ENCODE results near the gene SAE1. TPM values are rescaled to one million over a fixed set of nuclear protein-coding genes. Genes with fewer than 3 reads are reported as not detected.
A peak's percentile ranks its signal among the peaks of the same experiment; 100 is the strongest.

Gene SAE1
- total and polyA plus RNA-seq, 2 experiments from 2014 or later = 115 to 236 TPM

DNA sequence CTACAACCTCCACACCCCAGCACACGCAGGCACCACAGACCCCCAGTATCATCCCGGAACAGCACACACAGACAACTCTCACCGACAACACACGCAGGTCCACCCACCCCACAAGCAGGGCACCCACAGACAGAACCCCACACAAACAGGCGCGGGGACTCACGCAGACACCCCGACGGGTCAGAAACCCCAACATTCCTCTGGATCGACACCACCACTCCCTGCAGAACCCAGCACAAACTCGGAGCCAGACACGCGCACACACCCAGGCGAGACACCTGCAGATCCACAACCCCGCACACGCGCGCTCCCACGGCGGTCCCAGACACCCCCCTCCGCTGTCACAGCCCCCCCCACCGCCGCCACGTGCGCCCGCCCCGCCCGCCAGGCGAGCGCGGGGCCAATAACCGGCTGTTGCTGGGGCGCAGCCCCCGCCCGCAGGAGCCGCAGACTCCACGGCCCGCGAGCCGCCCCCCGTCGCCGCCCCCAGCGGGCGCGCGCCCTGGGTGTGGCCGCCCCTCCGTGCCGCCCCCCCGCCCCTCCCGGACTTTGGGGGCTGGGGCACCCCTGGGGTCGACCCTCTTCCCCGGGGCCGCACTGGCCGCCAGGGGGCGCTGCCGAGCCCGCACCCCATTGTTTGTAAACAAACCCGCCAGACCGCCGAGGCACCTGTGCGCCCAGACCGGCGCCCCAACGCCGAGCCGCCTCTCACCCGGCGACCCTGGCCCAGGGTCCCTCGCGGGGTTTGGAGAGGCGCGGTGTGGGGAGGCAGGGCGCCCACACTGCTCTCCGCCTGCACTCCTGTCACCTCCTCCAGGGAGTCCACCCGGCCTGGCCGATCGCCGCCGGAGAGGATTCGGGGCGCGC is 99.7 kb downstream of the SAE1 start:
- Histone ChIP-seq H4K20me1 (replicated peaks; ENCODE audit: insufficient read depth) (no peaks in the 10 kb centered on the region; the same call in 1 of the 2 replicates), H2AFZ (no peak overlapping the region), H3K79me2 (replicated peaks; ENCODE audit: insufficient read depth) (peaks cover 24% of the 10 kb centered on the region), H3K4me3 (peak overlapping the region; percentile 96), H3K36me3 (ENCODE audit: insufficient read depth) (no peaks in the 10 kb centered on the region; the same call in 1 of the 2 replicates), H3F3A (replicated peaks; ENCODE audit: low read depth) (peaks cover 30% of the 10 kb centered on the region), H3K9me2 (ENCODE audit: insufficient read depth) (no peaks in the 10 kb centered on the region), H3K4me2 (peak overlapping the region; percentile 95), H3K4me1 (ENCODE audit: insufficient read depth) (peaks cover 37% of the 10 kb centered on the region), H3K27ac (ENCODE audit: low read depth) (no peak overlapping the region), H3K27me3 (ENCODE audit: insufficient read depth) (peaks cover 11% of the 10 kb centered on the region)
- DNase-seq (ENCODE audit: low spot score) (peak; percentile 76), ATAC-seq (peak; percentile 1; the same call in 2 of the 3 replicates)
- no peak for TF ChIP-seq NANOG (IDR thresholded peaks at IDR 0.05; ENCODE audit: borderline replicate concordance)
- TF ChIP-seq, protein P1, sequence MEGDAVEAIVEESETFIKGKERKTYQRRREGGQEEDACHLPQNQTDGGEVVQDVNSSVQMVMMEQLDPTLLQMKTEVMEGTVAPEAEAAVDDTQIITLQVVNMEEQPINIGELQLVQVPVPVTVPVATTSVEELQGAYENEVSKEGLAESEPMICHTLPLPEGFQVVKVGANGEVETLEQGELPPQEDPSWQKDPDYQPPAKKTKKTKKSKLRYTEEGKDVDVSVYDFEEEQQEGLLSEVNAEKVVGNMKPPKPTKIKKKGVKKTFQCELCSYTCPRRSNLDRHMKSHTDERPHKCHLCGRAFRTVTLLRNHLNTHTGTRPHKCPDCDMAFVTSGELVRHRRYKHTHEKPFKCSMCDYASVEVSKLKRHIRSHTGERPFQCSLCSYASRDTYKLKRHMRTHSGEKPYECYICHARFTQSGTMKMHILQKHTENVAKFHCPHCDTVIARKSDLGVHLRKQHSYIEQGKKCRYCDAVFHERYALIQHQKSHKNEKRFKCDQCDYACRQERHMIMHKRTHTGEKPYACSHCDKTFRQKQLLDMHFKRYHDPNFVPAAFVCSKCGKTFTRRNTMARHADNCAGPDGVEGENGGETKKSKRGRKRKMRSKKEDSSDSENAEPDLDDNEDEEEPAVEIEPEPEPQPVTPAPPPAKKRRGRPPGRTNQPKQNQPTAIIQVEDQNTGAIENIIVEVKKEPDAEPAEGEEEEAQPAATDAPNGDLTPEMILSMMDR (conservative IDR thresholded peaks at IDR 0.05; ENCODE audit: low read depth in 2 of 2) = peak; percentile 57 to 76
- TF ChIP-seq POLR2AphosphoS5 (IDR thresholded peaks at IDR 0.05; ENCODE audit: low read depth) = 0 out of 2 replicates have a peak, but pooled peaks have one; percentile 7
- peaks cover 5% of the 10 kb centered on the region for H3K36me3 Mint-ChIP-seq (ENCODE audit: low read depth)
- H3K9me3 Mint-ChIP-seq = peaks cover 1% of the 10 kb centered on the region; the same call in 1 of the 3 replicates
- H3K4me3 Mint-ChIP-seq = peak overlapping the region; percentile 53; the same call in 2 of the 3 replicates
- peaks cover 22% of the 10 kb centered on the region for H3K4me1 Mint-ChIP-seq
- peaks cover 25% of the 10 kb centered on the region for H3K27me3 Mint-ChIP-seq (ENCODE audit: insufficient read depth, low read depth, poor library complexity)
- H3K27ac Mint-ChIP-seq = no peak overlapping the region

DNA sequence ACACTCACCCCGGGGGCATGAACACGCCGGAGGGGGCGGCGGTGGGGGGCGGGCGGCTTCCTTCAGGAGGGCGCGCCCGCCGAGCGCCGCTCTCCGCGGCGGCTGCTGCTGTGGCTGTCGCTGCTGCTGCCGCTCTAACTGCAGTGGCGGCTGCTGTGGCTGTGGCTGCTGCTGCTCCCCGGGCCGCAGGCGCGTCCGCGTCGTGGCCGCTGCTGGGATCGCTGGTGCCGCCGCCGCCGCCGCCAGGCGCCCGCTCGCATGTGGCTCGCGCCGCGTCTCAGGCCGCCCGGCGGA is 100.2 kb downstream of the SAE1 start, which contains the start of gene BBC3:
BBC3 (minus strand) TSS at position 279 of the 294 bp plus-strand sequence. CDS start 2,768 bp downstream, outside the sequence.
- no peaks in the 10 kb centered on the region for H3K9me2 ChIP-seq (ENCODE audit: insufficient read depth)
- H3K4me1 ChIP-seq (ENCODE audit: insufficient read depth) = peaks cover 33% of the 10 kb centered on the region
- peak; percentile 4; the same call in 1 of the 2 replicates for TF ChIP-seq POLR2AphosphoS5 (IDR thresholded peaks at IDR 0.05; ENCODE audit: low read depth)
- TF ChIP-seq ZNF331 (CRISPR knock-in tag; IDR thresholded peaks at IDR 0.05; ENCODE audit: low read depth) = no peak
- TF ChIP-seq JUNB (IDR thresholded peaks at IDR 0.05; ENCODE audit: unreplicated experiment) = no peak
- TF ChIP-seq, protein P2, sequence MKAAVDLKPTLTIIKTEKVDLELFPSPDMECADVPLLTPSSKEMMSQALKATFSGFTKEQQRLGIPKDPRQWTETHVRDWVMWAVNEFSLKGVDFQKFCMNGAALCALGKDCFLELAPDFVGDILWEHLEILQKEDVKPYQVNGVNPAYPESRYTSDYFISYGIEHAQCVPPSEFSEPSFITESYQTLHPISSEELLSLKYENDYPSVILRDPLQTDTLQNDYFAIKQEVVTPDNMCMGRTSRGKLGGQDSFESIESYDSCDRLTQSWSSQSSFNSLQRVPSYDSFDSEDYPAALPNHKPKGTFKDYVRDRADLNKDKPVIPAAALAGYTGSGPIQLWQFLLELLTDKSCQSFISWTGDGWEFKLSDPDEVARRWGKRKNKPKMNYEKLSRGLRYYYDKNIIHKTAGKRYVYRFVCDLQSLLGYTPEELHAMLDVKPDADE (IDR thresholded peaks at IDR 0.05) = no peak
- no peak for TF ChIP-seq STAT1 (IDR thresholded peaks at IDR 0.05; ENCODE audit: unreplicated experiment)
- TF ChIP-seq CREB1 (CRISPR knock-in tag; IDR thresholded peaks at IDR 0.05; ENCODE audit: low read depth) = no peak
- TF ChIP-seq, protein P3, sequence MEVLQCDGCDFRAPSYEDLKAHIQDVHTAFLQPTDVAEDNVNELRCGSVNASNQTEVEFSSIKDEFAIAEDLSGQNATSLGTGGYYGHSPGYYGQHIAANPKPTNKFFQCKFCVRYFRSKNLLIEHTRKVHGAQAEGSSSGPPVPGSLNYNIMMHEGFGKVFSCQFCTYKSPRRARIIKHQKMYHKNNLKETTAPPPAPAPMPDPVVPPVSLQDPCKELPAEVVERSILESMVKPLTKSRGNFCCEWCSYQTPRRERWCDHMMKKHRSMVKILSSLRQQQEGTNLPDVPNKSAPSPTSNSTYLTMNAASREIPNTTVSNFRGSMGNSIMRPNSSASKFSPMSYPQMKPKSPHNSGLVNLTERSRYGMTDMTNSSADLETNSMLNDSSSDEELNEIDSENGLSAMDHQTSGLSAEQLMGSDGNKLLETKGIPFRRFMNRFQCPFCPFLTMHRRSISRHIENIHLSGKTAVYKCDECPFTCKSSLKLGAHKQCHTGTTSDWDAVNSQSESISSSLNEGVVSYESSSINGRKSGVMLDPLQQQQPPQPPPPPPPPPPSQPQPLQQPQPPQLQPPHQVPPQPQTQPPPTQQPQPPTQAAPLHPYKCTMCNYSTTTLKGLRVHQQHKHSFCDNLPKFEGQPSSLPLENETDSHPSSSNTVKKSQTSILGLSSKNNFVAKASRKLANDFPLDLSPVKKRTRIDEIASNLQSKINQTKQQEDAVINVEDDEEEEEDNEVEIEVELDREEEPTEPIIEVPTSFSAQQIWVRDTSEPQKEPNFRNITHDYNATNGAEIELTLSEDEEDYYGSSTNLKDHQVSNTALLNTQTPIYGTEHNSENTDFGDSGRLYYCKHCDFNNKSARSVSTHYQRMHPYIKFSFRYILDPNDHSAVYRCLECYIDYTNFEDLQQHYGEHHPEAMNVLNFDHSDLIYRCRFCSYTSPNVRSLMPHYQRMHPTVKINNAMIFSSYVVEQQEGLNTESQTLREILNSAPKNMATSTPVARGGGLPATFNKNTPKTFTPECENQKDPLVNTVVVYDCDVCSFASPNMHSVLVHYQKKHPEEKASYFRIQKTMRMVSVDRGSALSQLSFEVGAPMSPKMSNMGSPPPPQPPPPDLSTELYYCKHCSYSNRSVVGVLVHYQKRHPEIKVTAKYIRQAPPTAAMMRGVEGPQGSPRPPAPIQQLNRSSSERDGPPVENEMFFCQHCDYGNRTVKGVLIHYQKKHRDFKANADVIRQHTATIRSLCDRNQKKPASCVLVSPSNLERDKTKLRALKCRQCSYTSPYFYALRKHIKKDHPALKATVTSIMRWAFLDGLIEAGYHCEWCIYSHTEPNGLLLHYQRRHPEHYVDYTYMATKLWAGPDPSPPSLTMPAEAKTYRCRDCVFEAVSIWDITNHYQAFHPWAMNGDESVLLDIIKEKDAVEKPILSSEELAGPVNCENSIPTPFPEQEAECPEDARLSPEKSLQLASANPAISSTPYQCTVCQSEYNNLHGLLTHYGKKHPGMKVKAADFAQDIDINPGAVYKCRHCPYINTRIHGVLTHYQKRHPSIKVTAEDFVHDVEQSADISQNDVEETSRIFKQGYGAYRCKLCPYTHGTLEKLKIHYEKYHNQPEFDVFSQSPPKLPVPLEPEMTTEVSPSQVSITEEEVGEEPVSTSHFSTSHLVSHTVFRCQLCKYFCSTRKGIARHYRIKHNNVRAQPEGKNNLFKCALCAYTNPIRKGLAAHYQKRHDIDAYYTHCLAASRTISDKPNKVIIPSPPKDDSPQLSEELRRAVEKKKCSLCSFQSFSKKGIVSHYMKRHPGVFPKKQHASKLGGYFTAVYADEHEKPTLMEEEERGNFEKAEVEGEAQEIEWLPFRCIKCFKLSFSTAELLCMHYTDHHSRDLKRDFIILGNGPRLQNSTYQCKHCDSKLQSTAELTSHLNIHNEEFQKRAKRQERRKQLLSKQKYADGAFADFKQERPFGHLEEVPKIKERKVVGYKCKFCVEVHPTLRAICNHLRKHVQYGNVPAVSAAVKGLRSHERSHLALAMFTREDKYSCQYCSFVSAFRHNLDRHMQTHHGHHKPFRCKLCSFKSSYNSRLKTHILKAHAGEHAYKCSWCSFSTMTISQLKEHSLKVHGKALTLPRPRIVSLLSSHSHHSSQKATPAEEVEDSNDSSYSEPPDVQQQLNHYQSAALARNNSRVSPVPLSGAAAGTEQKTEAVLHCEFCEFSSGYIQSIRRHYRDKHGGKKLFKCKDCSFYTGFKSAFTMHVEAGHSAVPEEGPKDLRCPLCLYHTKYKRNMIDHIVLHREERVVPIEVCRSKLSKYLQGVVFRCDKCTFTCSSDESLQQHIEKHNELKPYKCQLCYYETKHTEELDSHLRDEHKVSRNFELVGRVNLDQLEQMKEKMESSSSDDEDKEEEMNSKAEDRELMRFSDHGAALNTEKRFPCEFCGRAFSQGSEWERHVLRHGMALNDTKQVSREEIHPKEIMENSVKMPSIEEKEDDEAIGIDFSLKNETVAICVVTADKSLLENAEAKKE (CRISPR knock-in tag; IDR thresholded peaks at IDR 0.05) = no peak
- no peaks in the 10 kb centered on the region for H3K9me3 Mint-ChIP-seq
- H3K27me3 Mint-ChIP-seq (ENCODE audit: insufficient read depth, low read depth, poor library complexity) = peaks cover 21% of the 10 kb centered on the region
- H3K79me2 ChIP-seq (replicated peaks; ENCODE audit: insufficient read depth) = peaks cover 24% of the 10 kb centered on the region
- H3K4me2 ChIP-seq = peak within 1 kb of the TSS; percentile 95
- peak within 1 kb of the TSS; percentile 71 for H3K4me3 Mint-ChIP-seq
- ATAC-seq (peak; percentile 0; the same call in 2 of the 3 replicates), DNase-seq (ENCODE audit: low spot score) (no peak)
- no peaks in the 10 kb centered on the region; the same call in 1 of the 2 replicates for H4K20me1 ChIP-seq (replicated peaks; ENCODE audit: insufficient read depth)
- peak within 1 kb of the TSS; percentile 66; the same call in 1 of the 2 replicates for H2AFZ ChIP-seq
- H3K36me3 ChIP-seq (ENCODE audit: insufficient read depth) = no peaks in the 10 kb centered on the region
- peak within 1 kb of the TSS; percentile 80 for H3K27ac Mint-ChIP-seq
- H3K4me1 Mint-ChIP-seq = peaks cover 17% of the 10 kb centered on the region
- no peaks in the 10 kb centered on the region; the same call in 2 of the 3 replicates for H3K36me3 Mint-ChIP-seq (ENCODE audit: low read depth)
- H3K27ac ChIP-seq (ENCODE audit: low read depth) = peak within 1 kb of the TSS; percentile 96
- H3F3A ChIP-seq (replicated peaks; ENCODE audit: low read depth) = peaks cover 27% of the 10 kb centered on the region
- H3K27me3 ChIP-seq (ENCODE audit: insufficient read depth) = peaks cover 11% of the 10 kb centered on the region
- peak within 1 kb of the TSS; percentile 96 for H3K4me3 ChIP-seq

Measured in GM23338 (cell line).